ENCODE data around the gene FOLR2. TPM values are rescaled to one million over a fixed set of nuclear protein-coding genes. Genes with fewer than 3 reads are reported as not detected.
"Not testable (repeated sequence)": the region's sequence is repeated elsewhere in the genome, so short reads cannot be mapped to it uniquely, and the experiment has no call there.

FOLR2 gene
- total and polyA plus RNA-seq, 2 experiments from 2014 or later: not detected

DNA sequence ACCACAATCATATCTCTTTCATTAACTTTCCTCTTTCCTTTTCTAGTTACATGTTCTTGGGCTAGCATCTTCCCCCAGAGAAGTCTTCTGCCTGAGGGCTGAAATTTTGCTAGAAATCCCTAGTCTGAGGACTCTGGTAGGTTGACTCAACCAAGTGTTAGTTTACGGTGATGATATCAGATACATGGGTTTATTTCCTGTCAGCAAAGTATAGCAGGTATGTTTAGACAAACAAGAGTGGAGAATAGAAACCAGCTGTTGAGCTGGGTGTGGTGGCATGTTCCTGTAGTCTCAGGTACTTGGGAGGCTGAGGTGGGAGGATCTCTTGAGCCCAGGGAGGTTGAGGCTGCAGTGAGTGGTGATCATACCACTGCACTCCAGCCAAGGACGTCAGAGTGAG lies 13.4 kb upstream of the FOLR2 start:
- H3K36me3 Mint-ChIP-seq (ENCODE audit: low read depth): no peaks in the 10 kb centered on the region
- Histone ChIP-seq H2AFZ (no peak overlapping the region), H3K79me2 (replicated peaks; ENCODE audit: insufficient read depth) (no peaks in the 10 kb centered on the region), H4K20me1 (replicated peaks; ENCODE audit: insufficient read depth) (no peaks in the 10 kb centered on the region), H3K4me3 (no peak overlapping the region), H3K27ac (ENCODE audit: low read depth) (no peak overlapping the region), H3K4me1 (ENCODE audit: insufficient read depth) (no peaks in the 10 kb centered on the region), H3K27me3 (ENCODE audit: insufficient read depth) (no peaks in the 10 kb centered on the region), H3K4me2 (no peak overlapping the region), H3K36me3 (ENCODE audit: insufficient read depth) (no peaks in the 10 kb centered on the region), H3K9me2 (ENCODE audit: insufficient read depth) (no peaks in the 10 kb centered on the region), H3F3A (replicated peaks; ENCODE audit: low read depth) (no peaks in the 10 kb centered on the region)
- DNase-seq (ENCODE audit: low spot score): no peak
- H3K9me3 Mint-ChIP-seq: no peaks in the 10 kb centered on the region; the same call in 2 of the 3 replicates
- H3K27me3 Mint-ChIP-seq (ENCODE audit: insufficient read depth, low read depth, poor library complexity): peaks cover 7% of the 10 kb centered on the region
- ATAC-seq: no peak
- H3K27ac Mint-ChIP-seq: no peak overlapping the region
- no peaks in the 10 kb centered on the region for H3K4me1 Mint-ChIP-seq
- TF ChIP-seq NANOG (IDR thresholded peaks at IDR 0.05; ENCODE audit: borderline replicate concordance): no peak
- no peak for TF ChIP-seq STAT1 (IDR thresholded peaks at IDR 0.05; ENCODE audit: unreplicated experiment)
- H3K4me3 Mint-ChIP-seq: no peak overlapping the region

DNA sequence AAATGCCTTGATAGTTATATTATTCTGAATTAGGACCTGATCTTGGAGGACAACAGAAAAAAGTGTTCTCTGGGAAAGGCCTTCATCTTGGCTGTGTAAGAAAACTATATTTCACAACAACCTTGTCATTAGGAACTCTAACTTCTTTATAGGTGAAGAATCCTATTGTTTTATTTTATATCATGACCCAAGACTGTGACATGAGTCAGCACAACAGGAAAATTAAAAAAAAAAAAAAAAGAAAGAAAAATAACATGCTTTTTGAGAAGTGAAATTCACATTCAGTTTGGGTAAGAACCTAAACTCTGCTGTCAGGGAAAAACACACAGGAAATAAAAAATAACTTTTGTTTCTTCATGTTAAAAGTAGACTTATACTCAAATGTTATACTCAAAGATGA lies 11.7 kb upstream of the FOLR2 start:
- H3K4me3 Mint-ChIP-seq: no peak overlapping the region
- ATAC-seq: no peak
- no peaks in the 10 kb centered on the region for H3K27me3 ChIP-seq (ENCODE audit: insufficient read depth)

DNA sequence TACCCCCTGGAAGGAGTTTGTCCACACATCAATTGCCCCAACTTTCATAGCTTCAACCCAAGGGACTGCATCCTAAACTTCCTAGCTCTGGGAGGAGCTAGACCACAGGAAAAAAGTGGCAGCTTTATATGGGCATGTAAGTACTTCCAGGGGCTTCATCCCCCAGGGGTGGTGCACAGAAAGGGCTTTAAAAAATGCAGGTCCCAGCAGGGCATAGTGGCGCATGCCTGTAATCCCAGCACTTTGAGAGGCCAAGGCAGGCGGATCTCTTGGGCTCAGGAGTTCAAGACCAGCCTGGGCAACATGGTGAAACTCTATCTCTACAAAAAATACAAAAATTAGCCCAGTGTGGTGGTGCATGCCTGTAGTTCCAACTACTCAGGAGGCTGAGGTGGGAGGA lies 9.8 kb upstream of the FOLR2 start:
- H3F3A ChIP-seq (replicated peaks; ENCODE audit: low read depth); H3K9me3 Mint-ChIP-seq; H3K4me1 ChIP-seq (ENCODE audit: insufficient read depth); H3K79me2 ChIP-seq (replicated peaks; ENCODE audit: insufficient read depth); H3K27me3 ChIP-seq (ENCODE audit: insufficient read depth); DNase-seq (ENCODE audit: low spot score); H3K9me2 ChIP-seq (ENCODE audit: insufficient read depth); H3K27ac Mint-ChIP-seq; H3K4me2 ChIP-seq; H3K36me3 Mint-ChIP-seq (ENCODE audit: low read depth); H3K4me1 Mint-ChIP-seq; H3K27ac ChIP-seq (ENCODE audit: low read depth); H3K4me3 ChIP-seq; H3K27me3 Mint-ChIP-seq (ENCODE audit: insufficient read depth, low read depth, poor library complexity); H2AFZ ChIP-seq; H3K36me3 ChIP-seq (ENCODE audit: insufficient read depth); H3K4me3 Mint-ChIP-seq; H4K20me1 ChIP-seq (replicated peaks; ENCODE audit: insufficient read depth): not testable (repeated sequence)
- ATAC-seq: peak; percentile 23; the same call in 1 of the 3 replicates

More for the DNA sequence above, 11.7 kb upstream of the FOLR2 start:
- Mint-ChIP-seq H3K27ac (no peak overlapping the region), H3K27me3 (ENCODE audit: insufficient read depth, low read depth, poor library complexity) (peaks cover 5% of the 10 kb centered on the region), H3K36me3 (ENCODE audit: low read depth) (no peaks in the 10 kb centered on the region), H3K9me3 (no peaks in the 10 kb centered on the region; the same call in 2 of the 3 replicates), H3K4me1 (no peaks in the 10 kb centered on the region)
- no peak overlapping the region for H3K27ac ChIP-seq (ENCODE audit: low read depth)
- H4K20me1 ChIP-seq (replicated peaks; ENCODE audit: insufficient read depth): no peaks in the 10 kb centered on the region
- H3K4me1 ChIP-seq (ENCODE audit: insufficient read depth): no peaks in the 10 kb centered on the region
- H3K36me3 ChIP-seq (ENCODE audit: insufficient read depth): no peaks in the 10 kb centered on the region
- TF ChIP-seq NANOG (IDR thresholded peaks at IDR 0.05; ENCODE audit: borderline replicate concordance) (no peak), ZNF114 (CRISPR knock-in tag; IDR thresholded peaks at IDR 0.05) (no peak), CREB1 (CRISPR knock-in tag; IDR thresholded peaks at IDR 0.05; ENCODE audit: low read depth) (no peak), POLR2AphosphoS5 (IDR thresholded peaks at IDR 0.05; ENCODE audit: low read depth) (no peak)
- TF ChIP-seq, protein P1, sequence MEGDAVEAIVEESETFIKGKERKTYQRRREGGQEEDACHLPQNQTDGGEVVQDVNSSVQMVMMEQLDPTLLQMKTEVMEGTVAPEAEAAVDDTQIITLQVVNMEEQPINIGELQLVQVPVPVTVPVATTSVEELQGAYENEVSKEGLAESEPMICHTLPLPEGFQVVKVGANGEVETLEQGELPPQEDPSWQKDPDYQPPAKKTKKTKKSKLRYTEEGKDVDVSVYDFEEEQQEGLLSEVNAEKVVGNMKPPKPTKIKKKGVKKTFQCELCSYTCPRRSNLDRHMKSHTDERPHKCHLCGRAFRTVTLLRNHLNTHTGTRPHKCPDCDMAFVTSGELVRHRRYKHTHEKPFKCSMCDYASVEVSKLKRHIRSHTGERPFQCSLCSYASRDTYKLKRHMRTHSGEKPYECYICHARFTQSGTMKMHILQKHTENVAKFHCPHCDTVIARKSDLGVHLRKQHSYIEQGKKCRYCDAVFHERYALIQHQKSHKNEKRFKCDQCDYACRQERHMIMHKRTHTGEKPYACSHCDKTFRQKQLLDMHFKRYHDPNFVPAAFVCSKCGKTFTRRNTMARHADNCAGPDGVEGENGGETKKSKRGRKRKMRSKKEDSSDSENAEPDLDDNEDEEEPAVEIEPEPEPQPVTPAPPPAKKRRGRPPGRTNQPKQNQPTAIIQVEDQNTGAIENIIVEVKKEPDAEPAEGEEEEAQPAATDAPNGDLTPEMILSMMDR (conservative IDR thresholded peaks at IDR 0.05; ENCODE audit: low read depth in 2 of 2): no peak
- H3K79me2 ChIP-seq (replicated peaks; ENCODE audit: insufficient read depth): no peaks in the 10 kb centered on the region
- no peak overlapping the region for H3K4me2 ChIP-seq
- no peaks in the 10 kb centered on the region for H3F3A ChIP-seq (replicated peaks; ENCODE audit: low read depth)
- no peak overlapping the region for H2AFZ ChIP-seq
- H3K9me2 ChIP-seq (ENCODE audit: insufficient read depth): no peaks in the 10 kb centered on the region
- DNase-seq (ENCODE audit: low spot score): no peak
- H3K4me3 ChIP-seq: no peak overlapping the region

All from GM23338 (cell line).